Retinal pigment epithelial cell (primary cell): ENCODE results near the gene STK10.

Experiments used
- DNase-seq: peaks from one replicate; pipeline ENCODE4 v3.0.0-alpha.2; 2010; ENCODE audit warnings: low read depth
- H3K4me3 ChIP-seq: 2 replicates; pipeline ENCODE4 v1.5.1; 2011; ENCODE audit warnings: mild to moderate bottlenecking, low read length, control low read depth, moderate library complexity
- CTCF ChIP-seq: conservative IDR thresholded peaks from 2 replicates; pipeline ENCODE4 v1.5.1; 2011; ENCODE audit warnings: low read depth, low read length, control low read depth, inconsistent platforms

Gene STK10

GRCh38 chr5:172141949-172142319 is 46.1 kb downstream of the STK10 start:
- TF ChIP-seq CTCF, result no peak
- no peak for DNase-seq
- no peak overlapping the region for H3K4me3 ChIP-seq

GRCh38 chr5:172140866-172141265 is 47.2 kb downstream of the STK10 start:
- H3K4me3 ChIP-seq, result no peak overlapping the region
- DNase-seq, result no peak
- no peak for TF ChIP-seq CTCF

DNA sequence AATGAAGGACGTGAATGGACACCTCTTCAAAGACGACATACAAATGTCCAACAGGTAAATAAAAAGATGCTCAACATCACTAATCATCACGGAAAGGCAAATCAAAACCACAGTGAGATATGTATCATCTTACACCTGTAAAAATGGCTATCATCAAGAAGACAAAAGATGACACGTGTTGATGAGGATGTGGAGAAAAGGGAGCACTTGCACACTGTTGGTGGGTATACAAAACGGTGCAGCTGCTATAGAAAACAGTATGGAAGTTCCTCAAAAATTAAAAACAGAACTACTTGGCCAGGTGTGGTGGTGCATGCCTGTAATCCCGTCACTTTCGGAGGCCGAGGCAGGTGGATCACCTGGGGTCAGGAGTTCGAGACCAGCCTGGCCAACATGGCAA is 47.9 kb downstream of the STK10 start:
- no peak for TF ChIP-seq CTCF
- no peak overlapping the region for H3K4me3 ChIP-seq
- no peak for DNase-seq

DNA sequence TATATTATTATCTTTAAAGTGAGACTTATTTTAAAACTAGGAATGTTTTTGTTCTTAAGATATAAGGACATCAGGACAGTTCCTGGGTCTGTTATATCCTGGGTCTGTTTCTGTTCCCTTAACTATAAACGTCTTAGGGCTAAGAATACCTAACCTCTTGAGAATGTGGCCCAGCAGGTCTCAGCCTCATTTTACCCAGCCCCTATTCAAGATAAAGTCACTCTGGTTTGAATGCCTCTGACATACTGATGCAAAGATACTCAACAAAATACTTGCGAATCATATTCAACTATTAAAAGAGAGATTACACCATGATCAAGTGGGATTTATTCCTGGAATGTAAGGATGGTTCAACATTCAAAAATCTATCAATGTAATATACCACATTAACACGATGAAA is 51.0 kb downstream of the STK10 start:
- TF ChIP-seq CTCF, result no peak
- no peak overlapping the region for H3K4me3 ChIP-seq
- no peak for DNase-seq

GRCh38 chr5:172133359-172134029 is 54.5 kb downstream of the STK10 start:
- no peak for TF ChIP-seq CTCF
- H3K4me3 ChIP-seq, result no peak overlapping the region

GRCh38 chr5:172131690-172132089 is 56.3 kb downstream of the STK10 start:
- DNase-seq, result no peak
- no peak for TF ChIP-seq CTCF
- H3K4me3 ChIP-seq, result no peak overlapping the region

More at GRCh38 chr5:172133359-172134029, 54.5 kb downstream of the STK10 start:
- peak; percentile 99 for DNase-seq

- no peak for DNase-seq
- no peak for TF ChIP-seq CTCF
These were observed 58.6 kb downstream of the STK10 start for GRCh38 chr5:172129256-172129910.

More at GRCh38 chr5:172129256-172129910, 58.6 kb downstream of the STK10 start:
- no peak overlapping the region for H3K4me3 ChIP-seq
